GM23248 (cell line): ENCODE data around the gene RHEB. TPM values are rescaled to one million over a fixed set of nuclear protein-coding genes. Genes with fewer than 3 reads are reported as not detected.

Experiments used
- DNase-seq: peaks from one replicate; pipeline ENCODE4 v3.0.0-alpha.2; 2015
- H2AFZ ChIP-seq: fragments of 200-600 bp; sonication (generic); 2 replicates; pipeline ENCODE4 v1.6.1; 2016; ENCODE audit warnings: antibody characterized with exemption
- H3F3A ChIP-seq: fragments of 200-600 bp; sonication (generic); 2 replicates; pipeline ENCODE4 v1.6.1; 2016; ENCODE audit warnings: mild to moderate bottlenecking, antibody characterized with exemption, mixed run types; ENCODE audit not compliant: insufficient read depth
- H3K27ac ChIP-seq: fragments of 200-600 bp; sonication (generic); 2 replicates; pipeline ENCODE4 v1.5.1; 2016; ENCODE audit warnings: mild to moderate bottlenecking
- H3K27me3 ChIP-seq: fragments of 200-600 bp; sonication (generic); replicated peaks from 2 replicates; pipeline ENCODE4 v1.6.1; 2016; ENCODE audit warnings: mild to moderate bottlenecking; ENCODE audit not compliant: insufficient read depth
- H3K36me3 ChIP-seq: fragments of 200-600 bp; sonication (generic); 2 replicates; pipeline ENCODE4 v1.6.1; 2016; ENCODE audit warnings: low read depth, mild to moderate bottlenecking
- H3K4me1 ChIP-seq: fragments of 200-600 bp; sonication (generic); 2 replicates; pipeline ENCODE4 v1.6.1; 2016; ENCODE audit warnings: mild to moderate bottlenecking; ENCODE audit not compliant: insufficient read depth
- H3K4me2 ChIP-seq: fragments of 200-600 bp; sonication (generic); one replicate; pipeline ENCODE4 v1.6.1; 2016; ENCODE audit warnings: mild to moderate bottlenecking; ENCODE audit not compliant: unreplicated experiment
- H3K4me3 ChIP-seq: fragments of 200-600 bp; sonication (generic); 2 replicates; pipeline ENCODE4 v1.5.1; 2016; ENCODE audit warnings: mild to moderate bottlenecking
- H3K79me2 ChIP-seq: fragments of 200-600 bp; sonication (generic); 2 replicates; pipeline ENCODE4 v1.6.1; 2016; ENCODE audit warnings: mild to moderate bottlenecking; ENCODE audit not compliant: insufficient read depth
- H3K9ac ChIP-seq: fragments of 200-600 bp; sonication (generic); 2 replicates; pipeline ENCODE4 v1.6.1; 2016; ENCODE audit warnings: mild to moderate bottlenecking
- H3K9me2 ChIP-seq: fragments of 200-600 bp; sonication (generic); 2 replicates; pipeline ENCODE4 v1.6.1; 2016; ENCODE audit warnings: mixed run types, mild to moderate bottlenecking, moderate library complexity; ENCODE audit not compliant: insufficient read depth
- H3K9me3 ChIP-seq: fragments of 200-600 bp; sonication (generic); one replicate; pipeline ENCODE4 v1.6.1; 2017; ENCODE audit warnings: low read depth
- H4K20me1 ChIP-seq: fragments of 200-600 bp; sonication (generic); 2 replicates; pipeline ENCODE4 v1.6.0; 2016; ENCODE audit not compliant: insufficient read depth
- EZH2 ChIP-seq: fragments of 200-600 bp; sonication (generic); IDR thresholded peaks from 2 replicates; pipeline ENCODE4 v1.6.1; 2018; ENCODE audit warnings: antibody characterized with exemption, mild to moderate bottlenecking; ENCODE audit not compliant: insufficient read depth, poor library complexity, severe bottlenecking
- EZH2phosphoT487 ChIP-seq: fragments of 200-600 bp; sonication (generic); IDR thresholded peaks from 2 replicates; pipeline ENCODE4 v1.6.1; 2018; ENCODE audit warnings: antibody characterized with exemption, moderate library complexity, mild to moderate bottlenecking, low read depth; ENCODE audit not compliant: insufficient read depth
- WGBS, 2 experiments: methylation state at CpG; one replicate each; pipeline ENCODE4 v1.1.6; 2015 to 2017; ENCODE audit warnings: low lambda C conversion rate in 2 of 2, low coverage in 1 of 2; ENCODE audit errors: missing lambda C conversion rate in 2 of 2; 5-methylcytosine and 5-hydroxymethylcytosine counted together
- in situ Hi-C: fragments of 300-500 bp; cut with MboI; formaldehyde crosslinking; loops from 2 replicates; pipeline ENCODE4 v1.15.0; 2020
- polyA plus RNA-seq: library from polyadenylated mRNA; unstranded; fragments of >200 nt; fragmentation: Nextera tagmentation; extraction: Ambion mirVana; gene quantifications from 2 replicates; pipeline ENCODE4 v1.2.1, GENCODE V29; 2016
- total RNA-seq: library from RNA; depleted of rRNA; stranded (reverse); fragments of >200 nt; shearing (Covaris generic); gene quantifications from 2 replicates; pipeline ENCODE4 v1.2.3, GENCODE V29; 2014

RHEB gene
- total and polyA plus RNA-seq, 2 experiments from 2014 or later, result 86.4 to 235 TPM

- peaks cover 4% of the 10 kb centered on the region for H3K9me3 ChIP-seq
- in situ Hi-C loops, result no loop called here
- no peak for DNase-seq
- no peaks in the 10 kb centered on the region for H3K79me2 ChIP-seq
- peaks cover 6% of the 10 kb centered on the region; the same call in 1 of the 2 replicates for H3K27me3 ChIP-seq
- H3K4me2 ChIP-seq, result no peak overlapping the region
- TF ChIP-seq EZH2phosphoT487 (no peak), EZH2 (no peak)
- no peaks in the 10 kb centered on the region for H4K20me1 ChIP-seq
- H3K4me1 ChIP-seq, result peaks cover 11% of the 10 kb centered on the region
- H3K27ac ChIP-seq, result no peak overlapping the region
- H3K36me3 ChIP-seq, result no peaks in the 10 kb centered on the region
- H3F3A ChIP-seq, result peaks cover 12% of the 10 kb centered on the region; the same call in 1 of the 2 replicates
- H3K9me2 ChIP-seq, result no peaks in the 10 kb centered on the region
- 26% methylated on average over 7 of the region's 7 CpGs for WGBS, 2 experiments
- no peak overlapping the region for H3K4me3 ChIP-seq
- no peak overlapping the region for H3K9ac ChIP-seq
- H2AFZ ChIP-seq, result no peak overlapping the region
Measured at GRCh38 chr7:151423226-151423625, 96.5 kb downstream of the RHEB start.

- H3K9me2 ChIP-seq, result no peaks in the 10 kb centered on the region
- H3K4me1 ChIP-seq, result peaks cover 9% of the 10 kb centered on the region
- no peak overlapping the region for H3K4me3 ChIP-seq
- DNase-seq, result no peak
- peaks cover 12% of the 10 kb centered on the region; the same call in 1 of the 2 replicates for H3F3A ChIP-seq
- no peaks in the 10 kb centered on the region for H3K36me3 ChIP-seq
- peaks cover 6% of the 10 kb centered on the region; the same call in 1 of the 2 replicates for H3K27me3 ChIP-seq
- in situ Hi-C loops, result no loop called here
- no peaks in the 10 kb centered on the region for H4K20me1 ChIP-seq
- H3K9me3 ChIP-seq, result peaks cover 4% of the 10 kb centered on the region
- no peak overlapping the region for H2AFZ ChIP-seq
- H3K4me2 ChIP-seq, result no peak overlapping the region
- 55 to 57% methylated on average over 5 of the region's 5 CpGs for WGBS, 2 experiments
- H3K9ac ChIP-seq, result no peak overlapping the region
- no peak for TF ChIP-seq EZH2
- no peak for TF ChIP-seq EZH2phosphoT487
- H3K27ac ChIP-seq, result no peak overlapping the region
- no peaks in the 10 kb centered on the region for H3K79me2 ChIP-seq
Measured at GRCh38 chr7:151422212-151422611, 97.5 kb downstream of the RHEB start.

DNA sequence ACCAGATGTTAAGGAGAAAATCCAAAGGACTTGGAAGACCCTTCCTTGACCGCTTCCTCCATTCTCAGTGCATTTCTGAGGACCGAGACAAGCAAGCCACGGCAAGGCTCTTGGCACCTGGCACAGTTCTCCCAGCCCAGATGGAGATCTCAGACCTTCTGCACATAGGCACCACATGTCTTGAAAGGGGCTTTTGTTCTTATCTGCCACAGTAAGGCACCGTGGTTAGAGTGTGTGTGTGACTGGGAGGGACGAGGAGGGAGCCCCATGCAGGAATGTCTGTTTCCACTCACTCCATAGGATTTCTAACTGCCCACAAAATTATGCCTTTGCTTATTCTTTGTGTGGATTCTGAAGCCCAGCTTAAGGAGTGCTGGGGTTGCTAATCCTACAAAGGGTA, 99.6 kb downstream of the RHEB start:
- 22 to 27% methylated on average over 5 of the region's 5 CpGs for WGBS, 2 experiments

GRCh38 chr7:151416941-151417315, 102.8 kb downstream of the RHEB start:
- no peak overlapping the region for H2AFZ ChIP-seq
- H4K20me1 ChIP-seq, result no peaks in the 10 kb centered on the region
- no peaks in the 10 kb centered on the region for H3F3A ChIP-seq
- H3K9ac ChIP-seq, result no peak overlapping the region
- peaks cover 4% of the 10 kb centered on the region for H3K9me3 ChIP-seq
- no peaks in the 10 kb centered on the region for H3K9me2 ChIP-seq
- 40% methylated on average over 11 of the region's 11 CpGs for WGBS, 2 experiments
- H3K4me2 ChIP-seq, result no peak overlapping the region
- H3K79me2 ChIP-seq, result no peaks in the 10 kb centered on the region
- in situ Hi-C loops, result no loop called here
- no peak for DNase-seq
- no peaks in the 10 kb centered on the region for H3K4me1 ChIP-seq
- no peaks in the 10 kb centered on the region for H3K36me3 ChIP-seq
- H3K27ac ChIP-seq, result no peak overlapping the region
- no peak overlapping the region for H3K4me3 ChIP-seq
- TF ChIP-seq EZH2phosphoT487 (no peak), EZH2 (no peak)
- peaks cover 30% of the 10 kb centered on the region for H3K27me3 ChIP-seq

More for the DNA sequence above, 99.6 kb downstream of the RHEB start:
- H3K4me3 ChIP-seq, result no peak overlapping the region
- H3K9ac ChIP-seq, result no peak overlapping the region
- TF ChIP-seq EZH2 (no peak), EZH2phosphoT487 (no peak)
- H3K27me3 ChIP-seq, result peaks cover 14% of the 10 kb centered on the region; the same call in 1 of the 2 replicates
- H3K4me2 ChIP-seq, result no peak overlapping the region
- H3K4me1 ChIP-seq, result no peaks in the 10 kb centered on the region
- H2AFZ ChIP-seq, result no peak overlapping the region
- H3K36me3 ChIP-seq, result no peaks in the 10 kb centered on the region
- H3K9me2 ChIP-seq, result no peaks in the 10 kb centered on the region
- H3F3A ChIP-seq, result no peaks in the 10 kb centered on the region
- H4K20me1 ChIP-seq, result no peaks in the 10 kb centered on the region
- in situ Hi-C loops, result no loop called here
- no peak for DNase-seq
- no peak overlapping the region for H3K27ac ChIP-seq
- H3K79me2 ChIP-seq, result no peaks in the 10 kb centered on the region
- peaks cover 4% of the 10 kb centered on the region for H3K9me3 ChIP-seq
